HFF-Myc (cell line): ENCODE results near the gene BDKRB2.

Experiments
- DNase-seq: peaks from one replicate; pipeline ENCODE4 v3.0.0-alpha.2; 2011; ENCODE audit warnings: low read depth; ENCODE audit errors: extremely low read depth
- H3K4me3 ChIP-seq: replicated peaks from 2 replicates; pipeline ENCODE4 v1.5.1; 2011; ENCODE audit warnings: low read depth, mild to moderate bottlenecking, control low read depth, low read length
- CTCF ChIP-seq: IDR thresholded peaks from 2 replicates; pipeline ENCODE4 v1.5.1; 2012; ENCODE audit warnings: mild to moderate bottlenecking, low read depth, low read length, control low read depth; ENCODE audit errors: missing control alignments

Gene BDKRB2

GRCh38 chr14:96284008-96284407, 79.4 kb downstream of the BDKRB2 start:
- TF ChIP-seq CTCF: no peak
- no peak for DNase-seq
- no peak overlapping the region for H3K4me3 ChIP-seq

GRCh38 chr14:96284430-96284829, 79.8 kb downstream of the BDKRB2 start:
- no peak for TF ChIP-seq CTCF
- DNase-seq: no peak

GRCh38 chr14:96285667-96286066, 81.0 kb downstream of the BDKRB2 start:
- no peak for DNase-seq
- no peak for TF ChIP-seq CTCF
- H3K4me3 ChIP-seq: no peak overlapping the region

More at GRCh38 chr14:96284430-96284829, 79.8 kb downstream of the BDKRB2 start:
- H3K4me3 ChIP-seq: no peak overlapping the region

- no peak overlapping the region for H3K4me3 ChIP-seq
- TF ChIP-seq CTCF: no peak
- no peak for DNase-seq
Observed at GRCh38 chr14:96286251-96286650, 81.6 kb downstream of the BDKRB2 start.

DNA sequence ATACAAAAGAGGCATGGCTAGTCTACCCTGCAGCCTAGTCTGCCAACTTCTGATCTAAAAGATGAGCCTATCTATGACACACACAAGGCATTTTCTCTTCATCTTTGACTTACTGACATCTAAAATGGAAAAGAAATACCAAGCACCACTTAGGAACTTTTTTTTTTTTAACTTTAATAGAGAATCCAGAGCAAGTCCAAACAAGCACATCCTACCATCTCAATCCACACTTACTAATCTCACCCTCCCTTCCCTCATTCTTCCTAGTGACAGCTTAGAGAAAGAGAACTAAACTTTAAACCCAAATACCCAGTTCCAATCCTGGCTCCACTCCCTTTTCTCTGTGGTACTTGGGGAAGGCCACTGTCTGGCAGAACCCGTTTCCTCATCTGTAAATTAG, 83.2 kb downstream of the BDKRB2 start:
- DNase-seq: no peak
- H3K4me3 ChIP-seq: no peak overlapping the region
- TF ChIP-seq CTCF: no peak
